HepG2 (cell line): Measurements from ENCODE around the gene CALY. TPM values are rescaled to one million over a fixed set of nuclear protein-coding genes. Genes with fewer than 3 reads are reported as not detected.

Experiments
- CEBPZ ChIP-seq: IDR thresholded peaks from 2 replicates; pipeline ENCODE4 v1.6.1; 2012; ENCODE audit warnings: low read length, improper control_type of control experiment
- CREB1 ChIP-seq, 2 experiments: fragments of 450-650 bp in 1 of 2; IDR thresholded peaks; 2 replicates each; pipeline ENCODE4 v1.6.1; 2016 to 2017; ENCODE audit warnings: control low read depth in 1 of 2, mild to moderate bottlenecking in 1 of 2, missing compliant biosample characterization in 1 of 2, missing genetic modification characterization in 1 of 2
- EHMT2 ChIP-seq: fragments of 200-600 bp; sonication (generic); IDR thresholded peaks from 2 replicates; pipeline ENCODE4 v1.7.0; 2017; ENCODE audit warnings: antibody characterized with exemption, low read depth, low read length, borderline replicate concordance
- KAT2B ChIP-seq: fragments of 150-350 bp; IDR thresholded peaks from 2 replicates; pipeline ENCODE4 v1.6.1; 2014; ENCODE audit warnings: low read depth, low read length, borderline replicate concordance
- NR0B2 ChIP-seq: sonication (generic); formaldehyde crosslinking; IDR thresholded peaks from 2 replicates; pipeline ENCODE4 v1.4.0; 2020; ENCODE audit warnings: mild to moderate bottlenecking, missing genetic modification reagents
- NR2F2 ChIP-seq: IDR thresholded peaks from 2 replicates; pipeline ENCODE4 v1.6.1; 2012; ENCODE audit warnings: low read depth, inconsistent platforms, borderline replicate concordance
- PHB2 ChIP-seq: fragments of 450-650 bp; IDR thresholded peaks from 2 replicates; pipeline ENCODE4 v1.6.1; 2018; ENCODE audit not compliant: partially characterized antibody
- PPARG ChIP-seq: conservative IDR thresholded peaks from 2 replicates; pipeline ENCODE4 v1.6.1; 2016; ENCODE audit warnings: missing biosample characterization, missing genetic modification reagents
- PRDM15 ChIP-seq: sonication (generic); formaldehyde crosslinking; IDR thresholded peaks from 2 replicates; pipeline ENCODE4 v1.4.0; 2020; ENCODE audit warnings: missing genetic modification reagents
- RCOR2 ChIP-seq: IDR thresholded peaks from 2 replicates; pipeline ENCODE4 v1.6.1; 2016; ENCODE audit warnings: missing biosample characterization, missing genetic modification reagents
- TP53 ChIP-seq: sonication (generic); formaldehyde crosslinking; conservative IDR thresholded peaks from 2 replicates; pipeline ENCODE4 v1.4.0; 2020; ENCODE audit warnings: missing genetic modification reagents
- ZBTB43 ChIP-seq: sonication (generic); formaldehyde crosslinking; conservative IDR thresholded peaks from 2 replicates; pipeline ENCODE4 v1.4.0; 2020; ENCODE audit warnings: missing genetic modification reagents
- ZNF143 ChIP-seq: sonication (generic); formaldehyde crosslinking; IDR thresholded peaks from 2 replicates; pipeline ENCODE4 v1.4.0; 2020; ENCODE audit warnings: missing genetic modification reagents
- ZNF570 ChIP-seq: sonication (generic); formaldehyde crosslinking; IDR thresholded peaks from 2 replicates; pipeline ENCODE4 v1.4.0; 2020; ENCODE audit warnings: mild to moderate bottlenecking, missing genetic modification reagents, borderline replicate concordance
- ZNF768 ChIP-seq: sonication (generic); formaldehyde crosslinking; IDR thresholded peaks from 2 replicates; pipeline ENCODE4 v1.4.0; 2020; ENCODE audit warnings: missing genetic modification reagents
- polyA plus RNA-seq, 8 experiments: library from polyadenylated mRNA; depleted of rRNA in 3 of 8; stranded (reverse) in 7 of 8; unstranded in 1 of 8; fragments of >200 nt; fragmentation: Illumina TruSeq in 4 of 8; extraction: Trizol in 4 of 8; gene quantifications; 2 replicates each; pipeline versions ENCODE4 v1.2.1 to v1.2.3, GENCODE V29; 2011 to 2016; ENCODE audit warnings: low read depth in 4 of 8, missing spikeins in 1 of 8, mixed read lengths in 1 of 8; ENCODE audit not compliant: insufficient read depth in 1 of 8
- total RNA-seq, 5 experiments: library from RNA; depleted of rRNA; stranded (reverse); fragments of >200 nt; fragmentation: Illumina TruSeq; extraction: Trizol; gene quantifications; 2 replicates each; pipeline ENCODE4 v1.2.3, GENCODE V29; 2016; ENCODE audit warnings: low read depth in 1 of 5

CALY gene
- total and polyA plus RNA-seq, 2 of the 13 experiments (the other 11 are each of a cell fraction or from before 2014, with no cell fraction given): 0.08 TPM; not detected in 1

- TF ChIP-seq PRDM15 (CRISPR knock-in tag) (no peak), CREB1 (IDR thresholded peaks at IDR 0.05) (no peak), CREB1 (CRISPR knock-in tag; IDR thresholded peaks at IDR 0.05) (no peak), ZBTB43 (CRISPR knock-in tag) (0 out of 2 replicates have a peak, but pooled peaks have one; percentile 18), KAT2B (no peak), RCOR2 (CRISPR knock-in tag) (no peak), PPARG (CRISPR knock-in tag) (no peak), NR0B2 (CRISPR knock-in tag) (no peak), NR2F2 (peak; percentile 57; the same call in 1 of the 2 replicates), ZNF570 (CRISPR knock-in tag) (no peak), CEBPZ (no peak), ZNF768 (CRISPR knock-in tag) (no peak), PHB2 (no peak), ZNF143 (no peak), TP53 (no peak), EHMT2 (no peak)
- TF ChIP-seq, all 625 proteins: peak for 47
These were observed 58.6 kb downstream of the CALY start (continued) for GRCh38 chr10:133277993-133278576.
